ENCODE results near the gene YWHAH.
A peak's percentile ranks its signal among the peaks of the same experiment; 100 is the strongest.

YWHAH gene

DNA sequence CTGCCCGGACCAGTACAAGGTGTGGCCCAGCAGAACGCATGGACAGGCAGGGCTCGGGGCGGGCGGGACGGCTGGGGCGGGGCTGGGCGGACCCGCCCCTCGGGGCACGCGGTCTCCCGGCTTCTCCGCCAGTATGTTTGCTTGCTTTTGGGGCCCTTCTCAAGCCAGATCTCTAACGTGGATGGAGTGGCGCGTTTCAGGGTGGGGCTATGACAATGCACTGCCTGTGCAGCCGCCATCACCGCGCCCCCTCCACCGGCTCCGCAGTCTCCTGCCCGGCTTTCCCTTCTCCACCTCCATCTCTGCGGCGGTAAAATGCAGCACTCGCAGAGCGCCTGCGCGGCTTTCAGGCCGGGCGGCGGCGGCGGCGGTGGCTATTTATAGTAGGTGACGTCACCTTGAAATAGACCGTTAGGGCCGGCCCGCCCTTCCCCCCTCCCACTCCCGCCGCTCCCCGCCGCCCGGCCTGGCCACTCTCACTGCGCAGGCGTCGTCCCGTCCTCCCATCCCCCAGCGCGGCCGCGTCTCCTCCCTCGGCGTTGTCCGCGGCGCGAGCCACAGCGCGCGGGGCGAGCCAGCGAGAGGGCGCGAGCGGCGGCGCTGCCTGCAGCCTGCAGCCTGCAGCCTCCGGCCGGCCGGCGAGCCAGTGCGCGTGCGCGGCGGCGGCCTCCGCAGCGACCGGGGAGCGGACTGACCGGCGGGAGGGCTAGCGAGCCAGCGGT, at the start of gene YWHAH:
Gene YWHAH, plus strand, starts transcription at position 558 of the 722 bp plus-strand sequence. CDS start 199 bp downstream, outside the sequence.
- peak; percentile 75 for DNase-seq

DNA sequence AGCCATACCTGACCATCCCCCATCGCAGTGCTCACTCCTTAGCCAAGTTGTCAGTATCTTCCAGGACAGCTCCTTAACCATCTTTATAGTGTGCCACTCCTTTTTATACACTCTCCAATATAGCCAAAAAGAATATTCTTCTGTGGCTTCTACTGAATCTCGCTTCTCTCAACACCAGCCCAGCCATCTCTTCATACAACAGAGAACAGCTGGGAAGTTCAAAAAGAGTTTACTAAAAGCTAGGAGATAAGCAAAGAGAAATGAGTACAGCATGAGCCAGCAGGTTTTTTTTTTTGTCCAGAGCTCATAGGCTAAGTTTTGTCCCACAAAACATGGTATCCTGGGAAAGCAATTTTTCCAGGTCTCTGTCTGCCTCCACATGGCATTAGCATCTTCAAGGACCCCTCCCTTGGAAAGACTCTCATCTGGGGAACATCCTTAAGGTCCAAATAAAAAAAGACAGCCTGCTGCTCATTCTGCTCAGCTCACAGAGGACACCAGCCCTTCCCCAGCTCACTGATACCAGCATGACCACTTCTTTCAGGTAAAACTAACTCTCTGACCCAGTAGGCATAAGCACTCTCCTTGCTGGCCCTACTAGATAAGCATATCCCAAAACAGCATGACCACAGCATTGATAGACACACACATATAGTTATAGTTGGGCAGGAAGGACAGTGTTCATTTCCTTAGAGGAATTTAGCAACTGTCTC, 48.8 kb upstream of the YWHAH start:
- no peak for DNase-seq

DNA sequence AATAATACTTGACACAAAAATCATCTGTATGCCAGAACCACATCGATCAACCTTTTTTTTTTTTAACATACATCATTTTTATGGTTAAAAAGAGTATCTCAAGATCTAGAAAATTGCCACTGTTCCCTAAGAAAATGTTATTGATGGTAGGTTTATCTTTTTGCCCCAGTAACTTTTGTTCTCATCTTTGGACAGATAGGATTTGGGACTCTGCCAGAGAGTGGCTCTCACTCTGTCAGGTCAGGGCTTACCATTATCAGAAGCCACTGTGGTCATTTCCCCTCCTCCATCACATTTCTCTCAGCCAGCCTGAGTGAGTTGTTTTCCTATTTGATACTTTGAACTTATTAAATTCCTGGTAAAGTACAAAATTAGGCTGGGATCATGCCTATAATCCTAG, 47.9 kb upstream of the YWHAH start:
- DNase-seq = no peak

DNA sequence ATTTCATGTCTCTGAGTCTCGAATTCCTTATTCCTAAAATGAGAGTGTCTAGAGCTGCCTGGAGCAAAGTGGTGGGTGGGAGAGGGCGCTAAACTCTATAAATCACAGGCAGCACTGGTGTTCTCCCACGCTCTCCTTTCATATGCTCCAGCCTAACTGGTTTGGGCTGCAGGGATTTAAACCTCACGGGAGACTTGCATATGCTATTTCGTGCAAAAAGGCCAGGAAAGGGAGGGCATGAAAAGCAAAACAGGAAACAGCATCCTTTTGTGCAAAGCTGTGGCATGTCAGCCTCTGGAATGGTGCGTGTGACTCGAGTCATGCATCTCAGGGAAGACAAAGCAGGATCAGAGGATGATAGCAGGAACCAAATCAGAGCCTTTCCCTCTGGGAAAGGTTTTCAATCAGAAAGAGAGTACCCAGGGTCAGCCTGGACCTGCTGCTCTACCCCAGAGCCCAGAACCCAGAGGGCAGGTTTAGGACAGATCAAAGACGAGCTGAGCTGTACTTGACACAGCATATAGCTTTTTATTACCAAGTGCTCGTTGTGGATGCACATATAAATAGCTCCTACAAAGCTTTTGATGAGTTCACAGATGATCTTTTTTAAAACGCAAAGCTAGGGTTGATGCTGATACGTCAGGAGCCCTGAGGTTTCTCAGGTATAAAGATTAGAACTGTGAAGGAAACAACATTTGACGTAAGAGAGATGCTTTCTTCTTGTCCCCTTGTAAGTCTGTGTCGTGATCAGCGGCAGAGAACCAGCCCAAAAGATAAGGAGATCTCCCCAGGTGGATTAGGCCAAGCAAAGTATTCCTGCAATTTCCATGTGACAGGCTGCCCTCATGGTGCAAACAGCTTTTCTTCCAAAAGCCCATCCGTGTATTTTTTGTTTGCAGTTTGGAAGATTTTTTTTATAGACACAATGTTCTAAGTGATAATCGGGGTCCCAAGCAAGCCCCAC, 46.2 kb upstream of the YWHAH start:
- DNase-seq = no peak

DNA sequence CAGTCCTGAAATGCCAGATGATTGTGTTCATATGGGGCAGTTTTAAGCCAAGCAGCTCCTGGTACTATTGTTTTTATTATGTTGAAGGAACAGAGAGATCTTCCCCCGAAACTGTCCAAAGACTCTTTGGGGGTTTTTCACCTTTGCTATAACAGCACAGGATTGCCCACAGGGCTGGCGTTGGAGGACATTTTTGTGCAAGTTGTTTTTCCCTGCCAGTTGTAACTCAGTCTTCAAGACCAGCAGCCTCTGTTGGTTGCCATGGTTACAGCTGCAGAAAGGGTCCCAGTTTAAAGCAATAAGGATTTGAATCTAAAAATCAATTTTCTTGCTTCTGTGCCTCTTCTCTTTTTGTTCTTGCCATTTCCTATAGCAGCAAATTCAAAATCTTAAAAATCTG, 45.4 kb upstream of the YWHAH start:
- no peak for DNase-seq

DNA sequence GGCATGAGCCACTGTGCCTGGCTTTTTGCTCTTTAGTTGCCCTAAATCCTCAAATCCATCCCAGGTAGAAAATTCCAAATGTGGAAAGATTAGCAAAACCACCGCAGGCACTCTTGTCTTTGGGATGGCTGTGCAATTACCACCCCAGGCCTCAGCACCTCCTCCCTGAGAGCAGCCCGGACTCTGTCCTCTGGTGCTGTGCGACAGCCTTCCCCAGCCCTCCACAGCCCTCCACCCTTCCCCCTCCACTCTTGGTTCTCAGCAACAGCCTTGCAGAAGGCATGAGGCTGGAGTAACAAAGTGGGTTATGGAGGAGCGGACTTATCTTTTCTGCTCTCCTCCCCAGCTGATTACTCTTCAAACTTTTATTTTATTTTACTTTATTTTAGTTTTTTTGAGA, 44.7 kb upstream of the YWHAH start:
- no peak for DNase-seq

DNA sequence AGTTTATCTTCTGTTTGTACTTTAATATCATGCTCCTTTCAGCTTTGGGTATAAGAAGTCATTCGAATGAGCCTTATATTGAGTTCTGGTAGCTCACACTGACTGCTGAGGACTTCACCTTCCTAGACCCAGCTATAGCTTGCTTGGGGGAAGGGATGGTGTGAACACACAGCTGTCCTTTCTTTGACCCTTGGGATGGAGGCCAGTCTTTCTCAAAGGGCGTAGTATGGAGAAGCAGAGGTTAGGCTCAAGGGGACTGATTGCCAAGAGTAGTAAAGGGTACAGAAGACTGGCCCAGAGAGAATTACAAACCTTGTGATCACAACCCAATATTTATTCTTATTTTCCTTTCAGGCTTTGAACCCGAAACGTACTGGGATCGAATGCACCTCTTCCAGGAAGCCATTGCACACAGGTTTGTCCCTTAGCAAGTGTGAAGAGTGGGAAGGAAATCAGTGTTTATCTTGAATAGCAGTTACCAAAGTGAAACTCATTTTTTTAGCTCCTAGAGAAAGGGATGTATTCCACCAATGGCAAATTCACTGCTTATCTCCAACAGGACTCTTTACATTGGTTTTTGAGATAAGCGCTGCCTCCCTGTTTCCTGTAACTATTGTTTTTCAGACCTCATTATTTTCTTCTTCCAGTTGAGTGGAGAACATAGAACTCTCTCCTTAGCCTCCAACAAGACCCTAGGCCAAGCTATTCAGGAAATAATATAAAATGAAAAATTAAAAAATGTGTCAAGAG, 42.8 kb upstream of the YWHAH start:
- no peak for DNase-seq

DNA sequence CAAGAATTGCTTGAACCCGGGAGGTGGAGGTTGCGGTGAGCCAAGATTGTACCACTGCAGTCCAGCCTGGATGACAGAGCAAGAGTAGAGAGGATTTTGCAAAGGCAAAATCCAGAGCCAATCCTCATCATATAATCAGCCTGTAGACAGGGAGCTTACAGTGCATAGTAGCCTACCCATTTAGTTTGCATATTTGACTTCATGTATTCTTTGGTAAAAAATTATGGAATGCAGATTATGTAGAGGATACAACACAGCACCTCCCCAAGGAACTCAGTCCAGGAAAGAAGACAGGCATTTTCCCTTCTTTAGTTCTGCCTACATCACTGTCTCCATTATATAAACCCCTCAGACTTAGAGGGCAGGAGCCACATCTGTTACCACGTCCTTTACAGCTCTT, 39.7 kb upstream of the YWHAH start:
- DNase-seq = no peak

DNA sequence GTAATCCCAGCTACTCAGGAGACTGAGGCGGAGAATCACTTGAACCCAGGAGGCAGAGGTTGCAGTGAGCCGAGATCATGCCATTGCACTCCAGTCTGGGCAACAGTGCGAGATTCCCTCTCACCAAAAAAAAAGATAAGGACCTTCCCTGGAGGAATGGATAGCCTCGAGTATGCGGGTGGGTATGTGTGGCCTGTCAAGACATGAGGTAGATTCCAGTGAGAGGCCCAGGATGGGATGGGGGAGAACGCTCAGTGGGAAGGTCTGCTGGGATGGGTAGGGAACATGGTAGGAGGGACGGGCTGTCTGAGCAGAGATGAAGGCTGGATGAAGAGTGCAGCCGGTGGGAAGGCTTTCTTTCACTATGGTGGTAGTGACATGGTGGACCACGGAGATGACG, 39.0 kb upstream of the YWHAH start:
- no peak for DNase-seq

DNA sequence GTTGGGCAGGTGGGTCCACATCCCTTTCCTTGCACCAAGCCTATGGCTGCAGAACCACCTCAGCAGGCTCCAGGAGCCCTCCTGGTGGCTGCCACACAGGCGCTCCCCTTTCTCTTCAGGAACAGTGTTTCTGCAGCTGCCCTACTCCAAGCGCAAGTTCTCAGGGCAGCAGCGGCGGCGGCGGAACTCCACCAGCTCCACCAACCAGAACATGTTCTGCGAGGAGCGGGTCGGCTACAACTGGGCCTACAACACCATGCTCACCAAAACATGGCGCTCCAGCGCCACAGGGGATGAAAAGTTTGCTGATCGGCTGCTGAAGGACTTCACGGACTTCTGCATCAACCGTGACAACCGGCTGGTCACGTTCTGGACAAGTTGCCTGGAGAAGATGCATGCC, 38.2 kb upstream of the YWHAH start:
- no peak for DNase-seq

DNA sequence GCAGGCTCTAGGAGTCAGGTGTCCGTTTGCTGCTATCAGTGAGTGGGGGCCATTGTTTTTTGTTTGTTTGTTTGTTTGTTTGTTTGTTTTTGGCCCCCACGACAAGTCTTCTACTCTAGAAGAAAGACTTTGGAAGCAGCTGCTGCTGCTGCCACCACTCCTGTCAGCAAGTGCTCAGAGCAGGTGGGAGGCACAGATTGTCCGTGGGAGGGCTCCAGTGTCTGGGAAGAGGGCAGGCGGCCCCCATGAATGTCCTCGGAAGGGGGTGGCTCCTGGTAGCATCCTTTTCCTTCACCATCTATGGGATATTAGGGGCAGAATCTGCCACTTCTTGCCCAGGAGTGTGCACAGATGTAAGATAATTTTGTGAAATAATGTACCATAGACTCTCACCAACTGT, 37.8 kb upstream of the YWHAH start:
- no peak for DNase-seq

DNA sequence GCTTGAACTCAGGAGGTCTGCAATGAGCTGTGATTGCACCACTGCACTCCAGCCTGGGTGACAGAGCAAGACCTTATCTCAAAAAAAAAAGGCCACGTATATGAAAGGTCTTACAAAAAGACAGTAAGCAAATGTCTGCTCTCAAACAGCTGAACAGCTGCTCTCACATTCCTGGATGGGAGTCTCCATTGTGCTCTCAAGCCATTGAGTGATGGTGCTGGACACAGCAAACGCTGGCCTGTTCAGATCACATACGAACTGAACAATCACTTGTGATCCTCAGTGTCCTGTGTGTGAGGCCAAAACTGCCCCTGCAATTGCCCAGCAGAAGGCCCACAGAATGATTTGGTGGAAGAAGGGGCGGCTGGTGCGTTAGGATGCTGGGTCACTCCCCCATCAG, 34.4 kb upstream of the YWHAH start:
- no peak for DNase-seq

DNA sequence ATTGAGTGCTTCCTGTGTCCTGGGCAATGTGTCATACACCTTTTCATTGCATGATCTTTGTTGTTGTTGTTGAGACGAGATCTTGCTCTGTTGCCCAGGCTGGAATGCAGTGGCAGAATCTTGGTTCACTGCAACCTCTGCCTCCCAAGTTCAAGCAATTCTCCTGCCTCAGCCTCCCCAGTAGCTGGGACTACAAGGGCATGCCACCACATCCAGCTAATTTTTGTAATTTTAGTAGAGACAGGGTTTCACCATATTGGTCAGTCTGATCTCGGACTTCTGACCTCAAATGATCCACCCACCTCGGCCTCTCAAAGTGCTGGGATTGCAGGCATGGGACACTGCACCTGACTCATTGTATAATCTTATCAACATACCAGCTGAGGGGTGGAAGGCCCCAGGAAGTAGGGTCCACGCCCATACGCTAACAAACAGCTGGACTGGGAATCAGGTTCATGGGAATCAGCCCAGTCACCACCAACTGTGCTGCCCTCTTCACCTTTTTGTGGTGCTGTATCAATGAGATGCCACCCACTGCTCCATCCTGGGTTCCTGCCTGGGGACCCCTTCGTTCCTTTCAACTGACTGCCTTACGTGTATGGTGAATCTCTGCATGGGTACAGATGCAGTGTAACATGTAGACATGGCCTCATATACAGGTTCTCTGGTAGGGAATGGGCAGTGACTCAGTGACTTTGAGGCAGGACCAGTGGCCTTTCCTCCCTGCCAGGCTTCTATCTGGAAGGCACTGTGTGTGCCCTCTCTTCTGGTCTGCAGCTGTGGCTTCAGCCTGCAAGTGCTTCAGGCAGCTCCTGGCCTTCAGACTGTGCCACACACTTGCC, 32.5 kb upstream of the YWHAH start:
- no peak for DNase-seq

DNA sequence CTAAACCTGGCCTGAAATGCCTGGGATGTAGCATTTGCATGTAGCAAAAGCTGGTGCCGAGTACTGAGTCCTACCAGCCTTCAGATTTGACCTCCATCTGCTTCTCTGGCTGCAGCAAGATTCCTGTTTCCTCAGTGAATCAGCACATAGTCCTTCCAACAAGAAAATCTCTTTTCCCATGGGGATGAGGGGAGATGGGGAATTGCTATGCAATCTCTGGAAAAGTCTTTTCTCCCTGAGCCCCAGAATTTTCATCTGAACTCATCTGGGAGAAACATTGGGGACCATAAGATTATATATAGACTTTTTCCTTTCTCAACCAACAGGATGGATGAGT, 32.0 kb upstream of the YWHAH start:
- no peak for DNase-seq

DNA sequence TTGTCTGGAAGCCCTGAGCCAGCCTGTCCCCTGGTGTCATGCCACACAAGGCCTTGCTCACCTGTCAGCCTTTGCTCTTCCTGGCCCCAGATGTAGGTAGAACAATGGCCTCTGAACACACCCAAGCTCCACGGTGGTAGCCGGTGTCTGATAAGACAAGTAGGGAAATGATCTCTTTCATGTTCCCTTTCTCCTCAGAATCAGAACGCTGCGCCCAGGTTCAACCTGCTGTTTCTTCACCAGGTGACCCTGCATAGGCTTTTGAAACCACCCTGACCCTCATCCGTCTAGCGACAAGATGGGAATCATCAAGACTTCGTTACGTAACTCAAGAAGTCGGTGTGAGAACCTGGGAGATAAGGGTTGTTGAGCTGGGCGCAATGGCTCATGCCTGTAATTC, 28.7 kb upstream of the YWHAH start:
- no peak for DNase-seq

DNA sequence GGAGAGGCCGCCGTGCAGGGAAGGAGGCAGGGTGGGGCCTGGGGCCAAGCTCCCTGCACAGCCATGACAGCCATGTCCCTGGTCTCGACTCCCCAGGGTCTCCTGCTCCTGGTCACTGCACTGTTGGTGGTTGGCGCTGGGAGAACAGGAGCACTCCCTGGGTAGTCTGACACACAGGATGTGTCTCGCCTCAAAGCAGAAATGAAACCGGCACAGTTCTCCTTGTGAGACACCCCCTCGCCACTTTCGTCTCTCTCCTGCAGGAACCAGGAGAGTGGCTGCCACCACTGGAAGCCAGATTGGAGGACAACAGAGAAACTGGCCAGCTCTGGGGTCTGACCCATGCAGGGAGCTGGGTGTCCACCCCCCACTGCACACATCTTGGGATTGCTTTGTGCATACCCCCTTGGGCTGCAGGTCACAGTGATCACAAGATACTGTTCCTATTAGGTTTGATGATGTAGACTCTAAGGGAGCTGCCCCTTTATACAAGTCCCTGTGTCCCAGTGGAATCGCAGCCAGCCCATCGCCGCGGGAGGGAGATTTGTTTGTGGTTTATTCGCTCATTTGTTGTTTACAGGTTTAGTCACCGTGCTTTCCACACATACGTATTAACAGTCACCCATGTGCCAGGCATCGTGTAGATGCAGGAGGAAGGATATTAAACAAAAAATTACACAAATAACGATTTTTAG, 27.0 kb upstream of the YWHAH start:
- DNase-seq = no peak

DNA sequence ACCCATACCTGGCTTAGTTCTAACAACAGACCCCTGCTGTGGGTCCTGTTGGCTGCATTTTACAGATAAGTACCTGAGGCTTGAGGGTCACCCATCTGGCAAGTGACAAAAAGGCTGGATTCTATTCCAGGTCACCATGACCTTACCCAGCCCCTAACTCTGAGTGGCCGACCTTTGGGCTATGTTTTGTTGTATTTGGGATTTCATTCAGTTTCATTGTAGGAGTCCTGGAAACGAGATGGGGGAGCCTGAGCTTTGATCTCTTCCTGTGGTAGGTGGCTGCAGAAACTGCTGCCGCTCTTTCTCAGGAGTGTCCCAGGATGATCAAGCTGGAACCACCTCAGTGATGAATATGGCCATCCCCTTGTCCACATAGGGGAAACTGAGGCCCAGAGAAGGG, 24.6 kb upstream of the YWHAH start:
- DNase-seq = no peak

DNA sequence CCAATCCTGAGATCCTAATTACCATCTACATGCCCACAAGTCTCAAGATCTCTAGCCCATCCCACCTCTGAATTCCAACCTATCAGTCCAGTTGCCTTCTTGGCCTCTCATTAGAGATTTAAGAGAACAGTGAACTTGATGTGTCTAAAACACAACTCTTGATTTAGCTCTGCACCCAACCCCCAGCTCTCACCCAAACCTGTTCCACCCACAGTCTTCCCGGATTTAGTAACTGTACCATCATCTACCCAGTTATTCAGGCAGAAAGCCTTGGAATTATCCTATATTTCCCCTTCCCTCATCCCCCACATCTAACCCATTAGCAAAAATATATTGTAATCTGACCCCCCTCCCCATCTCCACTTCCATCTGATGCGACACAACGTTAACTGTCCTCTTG, 24.0 kb upstream of the YWHAH start:
- DNase-seq = no peak

DNA sequence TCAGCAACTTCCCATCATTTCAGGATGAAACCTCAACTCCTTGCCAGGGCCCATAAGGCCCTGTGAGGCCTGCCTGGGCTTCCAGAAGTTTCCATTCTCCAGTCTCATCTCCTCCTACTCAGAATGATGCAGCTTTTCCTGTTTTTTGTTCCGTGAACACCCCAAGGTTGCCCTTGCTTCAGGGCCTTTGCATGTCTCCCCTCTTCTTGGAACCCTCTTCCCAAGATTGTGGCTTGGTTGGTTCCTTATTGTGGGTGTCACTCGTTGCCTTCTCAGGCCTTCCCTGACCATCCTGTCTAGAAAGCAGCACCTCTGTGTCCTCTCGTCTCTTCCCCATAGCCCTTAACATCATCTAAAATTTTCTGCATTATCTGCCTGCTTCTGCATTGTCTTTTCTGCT, 23.2 kb upstream of the YWHAH start:
- no peak for DNase-seq

DNA sequence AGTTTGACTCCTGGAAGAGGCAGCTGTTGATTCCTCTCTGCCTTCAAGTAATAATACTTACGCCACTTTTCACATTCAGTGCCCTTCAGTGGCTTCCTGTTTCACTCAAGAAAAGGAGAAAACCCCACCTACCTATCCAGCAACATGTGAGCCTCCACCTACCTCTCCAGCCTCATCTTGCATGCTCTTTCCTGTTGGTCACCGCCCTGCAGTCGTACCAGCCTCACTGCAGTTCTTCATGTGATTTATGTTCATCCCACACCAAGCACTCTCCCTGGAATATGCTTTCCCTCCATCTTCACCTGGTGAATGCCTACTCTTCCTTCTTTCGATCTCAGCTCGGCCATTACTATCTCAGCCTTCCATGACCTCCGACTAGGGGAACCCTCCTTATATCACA, 21.8 kb upstream of the YWHAH start:
- no peak for DNase-seq

DNA sequence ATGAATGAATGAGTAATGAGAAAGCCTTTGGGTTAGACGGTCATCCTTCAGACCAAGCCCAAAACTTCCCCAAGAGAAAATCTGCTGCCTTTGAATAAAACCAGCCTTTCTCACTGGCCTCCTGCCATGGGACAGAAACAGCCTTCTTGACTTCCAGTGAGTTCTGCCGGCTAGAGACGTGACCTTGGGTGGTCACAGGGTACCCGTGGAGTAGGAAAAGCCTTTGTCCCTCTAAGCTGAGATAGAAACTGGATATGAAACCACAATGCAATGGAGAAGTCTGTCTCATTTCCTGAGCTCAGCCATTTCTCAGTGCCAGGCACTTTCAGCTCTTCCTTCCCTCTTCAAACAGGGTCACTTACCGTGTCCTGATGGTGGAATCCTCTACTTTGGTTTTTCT, 21.2 kb upstream of the YWHAH start:
- DNase-seq = no peak

Measured in NCI-H774 (cell line).